ENCODE results near the gene POLR2F.

GRCh38 chr22:37991731-37992442 is 38.4 kb downstream of the POLR2F start:
- TF ChIP-seq CTCF (optimal IDR thresholded peaks at IDR 0.05 in 1 of 3, IDR thresholded peaks at IDR 0.05 in 1 of 3, conservative IDR thresholded peaks at IDR 0.05 in 1 of 3; ENCODE audit: extremely low read depth in 1 of 3, insufficient read depth in 2 of 3, low read length in 3 of 3) = no peak
- TF ChIP-seq EZH2 (IDR thresholded peaks at IDR 0.05; ENCODE audit: low read length) = no peak

All from keratinocyte (primary cell).